Neural cell (in vitro differentiated cells): ENCODE measurements around the gene USP15.

ENCODE experiments used
- CTCF ChIP-seq: fragments of 450-650 bp; IDR thresholded peaks from 2 replicates; pipeline ENCODE4 v1.5.1; 2014; ENCODE audit warnings: antibody characterized with exemption, mild to moderate bottlenecking, moderate library complexity; ENCODE audit not compliant: poor library complexity, severe bottlenecking
- EP300 ChIP-seq: fragments of 450-650 bp; conservative IDR thresholded peaks from 2 replicates; pipeline ENCODE4 v1.6.1; 2014; ENCODE audit warnings: antibody characterized with exemption, mild to moderate bottlenecking, moderate library complexity; ENCODE audit not compliant: poor library complexity, severe bottlenecking
- MXI1 ChIP-seq: fragments of 450-650 bp; conservative IDR thresholded peaks from 2 replicates; pipeline ENCODE4 v1.6.1; 2014; ENCODE audit warnings: antibody characterized with exemption, mild to moderate bottlenecking; ENCODE audit not compliant: poor library complexity, severe bottlenecking
- POLR2AphosphoS5 ChIP-seq: IDR thresholded peaks from 2 replicates; pipeline ENCODE4 v1.6.1; 2012
- TAF1 ChIP-seq: IDR thresholded peaks from 2 replicates; pipeline ENCODE4 v1.6.1; 2012; ENCODE audit warnings: low read depth

GRCh38 chr12:62250671-62251608 lies 9.3 kb upstream of the USP15 start:
- TF ChIP-seq CTCF (no peak), POLR2AphosphoS5 (no peak), EP300 (no peak), TAF1 (no peak), MXI1 (no peak)
